ENCODE data around the gene DLX1.

DLX1 gene

DNA sequence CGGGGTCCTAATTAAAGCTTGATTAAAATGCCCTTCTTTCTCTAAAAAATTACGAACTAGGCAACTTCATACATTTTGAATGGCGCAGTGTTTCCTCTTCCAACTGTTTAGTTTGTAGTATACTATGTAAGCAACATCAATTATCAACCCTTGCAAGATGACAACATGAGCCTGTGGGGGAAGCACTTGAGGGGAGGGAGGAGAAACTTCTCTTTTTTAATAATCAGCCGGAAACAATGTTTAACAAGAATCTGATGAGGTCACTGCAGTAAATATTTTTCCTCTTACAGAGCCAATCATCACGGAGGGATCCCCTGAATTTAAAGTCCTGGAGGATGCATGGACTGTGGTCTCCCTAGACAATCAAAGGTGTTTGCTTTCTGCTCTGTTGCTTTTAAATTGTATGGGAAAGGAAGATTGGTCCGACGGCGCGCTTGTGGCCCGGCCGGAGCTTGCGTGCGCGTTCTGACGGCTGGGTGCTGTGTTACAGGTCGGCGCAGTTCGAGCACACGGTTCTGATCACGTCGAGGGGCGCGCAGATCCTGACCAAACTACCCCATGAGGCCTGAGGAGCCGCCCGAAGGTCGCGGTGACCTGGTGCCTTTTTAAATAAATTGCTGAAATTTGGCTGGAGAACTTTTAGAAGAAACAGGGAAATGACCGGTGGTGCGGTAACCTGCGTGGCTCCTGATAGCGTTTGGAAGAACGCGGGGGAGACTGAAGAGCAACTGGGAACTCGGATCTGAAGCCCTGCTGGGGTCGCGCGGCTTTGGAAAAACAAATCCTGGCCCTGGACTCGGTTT is 5.3 kb upstream of the DLX1 start:
- Histone ChIP-seq H3K27me3 (ENCODE audit: control insufficient read depth in 5 of 5, insufficient read depth in 4 of 5, low read length in 5 of 5) (peaks cover 42 to 56% (median 52%) of the 10 kb centered on the region in 5 donors), H3K9ac (ENCODE audit: low read length in 5 of 5) (no peak overlapping the region), H3K4me3 (ENCODE audit: low read depth in 1 of 5, low read length in 5 of 5) (no peak overlapping the region), H3K9me3 (ENCODE audit: control insufficient read depth in 5 of 5, low read length in 5 of 5) (no peaks in the 10 kb centered on the region), H3K27ac (ENCODE audit: low read depth, low read length) (no peak overlapping the region), H3K4me1 (ENCODE audit: control insufficient read depth in 5 of 5, insufficient read depth in 5 of 5, low read length in 5 of 5) (peaks cover 1 to 33% (median 21%) of the 10 kb centered on the region in 5 donors), H3K36me3 (ENCODE audit: control insufficient read depth in 5 of 5, insufficient read depth in 5 of 5, low read length in 5 of 5) (no peaks in the 10 kb centered on the region)

DNA sequence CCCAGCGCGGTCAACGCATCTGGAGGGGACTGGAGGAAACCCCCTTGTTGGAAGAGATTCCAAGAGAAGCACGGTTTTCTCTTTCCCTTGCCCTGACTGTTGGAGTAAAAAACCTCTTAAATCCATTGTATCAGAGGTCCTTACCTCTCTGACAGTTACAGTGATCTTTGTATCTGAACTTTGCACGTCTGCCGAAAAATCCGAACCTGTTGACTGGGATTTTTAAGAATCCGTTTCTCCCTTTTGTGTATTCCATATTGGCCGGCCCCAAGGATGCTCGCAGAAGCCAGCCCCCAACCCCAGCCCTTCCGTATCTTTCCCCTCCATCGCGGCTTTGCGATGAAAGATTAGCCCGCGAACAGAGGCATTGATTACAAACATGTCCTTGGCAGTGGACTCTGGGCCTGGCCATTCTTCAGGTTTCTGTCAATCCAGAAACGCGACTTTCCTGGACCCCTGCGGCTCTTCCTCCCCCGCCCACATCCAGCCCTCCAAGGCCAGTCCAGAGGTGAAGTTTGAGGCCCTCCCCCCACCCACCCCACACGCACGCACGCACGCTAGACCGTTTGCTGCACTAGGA is 4.6 kb upstream of the DLX1 start:
- H3K9me3 ChIP-seq (ENCODE audit: control insufficient read depth in 5 of 5, low read length in 5 of 5), result no peaks in the 10 kb centered on the region
- H3K4me3 ChIP-seq (ENCODE audit: low read depth in 1 of 5, low read length in 5 of 5), result no peak overlapping the region
- peaks cover 48 to 61% (median 58%) of the 10 kb centered on the region in 5 donors for H3K27me3 ChIP-seq (ENCODE audit: control insufficient read depth in 5 of 5, insufficient read depth in 4 of 5, low read length in 5 of 5)
- no peak overlapping the region for H3K9ac ChIP-seq (ENCODE audit: low read length in 5 of 5)
- H3K36me3 ChIP-seq (ENCODE audit: control insufficient read depth in 5 of 5, insufficient read depth in 5 of 5, low read length in 5 of 5), result no peaks in the 10 kb centered on the region
- H3K27ac ChIP-seq (ENCODE audit: low read depth, low read length), result no peak overlapping the region
- peaks cover 1 to 40% (median 28%) of the 10 kb centered on the region in 5 donors for H3K4me1 ChIP-seq (ENCODE audit: control insufficient read depth in 5 of 5, insufficient read depth in 5 of 5, low read length in 5 of 5)

- Histone ChIP-seq H3K4me1 (ENCODE audit: control insufficient read depth in 5 of 5, insufficient read depth in 5 of 5, low read length in 5 of 5) (peaks cover 1 to 46% (median 34%) of the 10 kb centered on the region in 5 donors), H3K9me3 (ENCODE audit: control insufficient read depth in 5 of 5, low read length in 5 of 5) (no peaks in the 10 kb centered on the region), H3K27me3 (ENCODE audit: control insufficient read depth in 5 of 5, insufficient read depth in 4 of 5, low read length in 5 of 5) (peaks cover 55 to 66% (median 65%) of the 10 kb centered on the region in 5 donors), H3K27ac (ENCODE audit: low read depth, low read length) (no peak overlapping the region), H3K4me3 (ENCODE audit: low read depth in 1 of 5, low read length in 5 of 5) (no peak overlapping the region), H3K9ac (ENCODE audit: low read length in 5 of 5) (no peak overlapping the region), H3K36me3 (ENCODE audit: control insufficient read depth in 5 of 5, insufficient read depth in 5 of 5, low read length in 5 of 5) (no peaks in the 10 kb centered on the region)
These were observed 3.9 kb upstream of the DLX1 start for GRCh38 chr2:172081221-172082022.

DNA sequence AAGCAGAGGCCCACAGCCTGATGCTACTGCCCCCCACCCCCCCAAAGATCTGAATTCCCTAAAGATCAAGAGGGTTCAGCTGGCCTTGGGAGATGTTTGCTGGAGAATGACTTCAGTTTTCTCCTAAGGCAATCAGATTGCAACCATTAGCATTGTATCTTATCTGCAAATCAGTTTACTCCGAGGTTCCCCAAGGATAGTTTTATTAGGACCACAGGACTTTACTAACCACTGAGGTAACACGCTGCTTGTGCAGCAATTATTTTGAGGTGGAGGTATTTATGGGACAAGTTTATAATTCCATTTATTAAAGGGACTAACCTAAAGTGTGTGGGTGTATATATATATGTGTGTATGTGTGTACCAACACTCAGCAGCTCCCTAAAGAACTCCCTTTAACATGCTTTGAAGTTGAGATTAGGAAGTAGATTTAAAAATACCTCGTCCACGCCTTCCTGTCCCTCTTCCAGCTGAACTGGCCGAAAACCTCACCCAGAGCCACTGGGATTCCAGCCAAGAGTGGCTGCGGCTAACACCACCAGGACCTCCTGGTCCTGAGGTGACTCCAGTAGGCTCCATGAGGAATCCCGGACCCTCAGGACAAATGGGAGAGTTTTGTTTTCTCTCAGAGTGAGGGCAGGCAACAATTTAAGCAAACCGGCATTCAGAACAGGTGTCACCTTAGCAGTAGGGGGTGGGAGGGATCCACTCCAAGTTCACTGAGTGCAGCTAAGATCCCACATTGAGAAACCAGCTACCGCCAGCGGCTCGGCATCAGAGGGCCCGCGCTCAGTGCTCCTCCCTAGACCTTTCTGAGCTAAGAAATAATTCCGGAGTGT is 3.0 kb upstream of the DLX1 start:
- Histone ChIP-seq H3K4me1 (ENCODE audit: control insufficient read depth in 5 of 5, insufficient read depth in 5 of 5, low read length in 5 of 5) (peaks cover 1 to 53% (median 43%) of the 10 kb centered on the region in 5 donors), H3K9ac (ENCODE audit: low read length in 5 of 5) (no peak overlapping the region), H3K9me3 (ENCODE audit: control insufficient read depth in 5 of 5, low read length in 5 of 5) (peaks cover 0 to 3% (median 0%) of the 10 kb centered on the region in 5 donors), H3K27ac (ENCODE audit: low read depth, low read length) (no peak overlapping the region), H3K36me3 (ENCODE audit: control insufficient read depth in 5 of 5, insufficient read depth in 5 of 5, low read length in 5 of 5) (no peaks in the 10 kb centered on the region), H3K4me3 (ENCODE audit: low read depth in 1 of 5, low read length in 5 of 5) (no peak overlapping the region), H3K27me3 (ENCODE audit: control insufficient read depth in 5 of 5, insufficient read depth in 4 of 5, low read length in 5 of 5) (peaks cover 63 to 76% (median 74%) of the 10 kb centered on the region in 5 donors)

GRCh38 chr2:172082944-172083627 is 2.2 kb upstream of the DLX1 start:
- Histone ChIP-seq H3K9ac (ENCODE audit: low read length in 5 of 5) (no peak overlapping the region), H3K27ac (ENCODE audit: low read depth, low read length) (no peak overlapping the region), H3K4me3 (ENCODE audit: low read depth in 1 of 5, low read length in 5 of 5) (no peak overlapping the region), H3K36me3 (ENCODE audit: control insufficient read depth in 5 of 5, insufficient read depth in 5 of 5, low read length in 5 of 5) (no peaks in the 10 kb centered on the region), H3K27me3 (ENCODE audit: control insufficient read depth in 5 of 5, insufficient read depth in 4 of 5, low read length in 5 of 5) (peaks cover 70 to 83% (median 82%) of the 10 kb centered on the region in 5 donors), H3K4me1 (ENCODE audit: control insufficient read depth in 5 of 5, insufficient read depth in 5 of 5, low read length in 5 of 5) (peaks cover 1 to 55% (median 46%) of the 10 kb centered on the region in 5 donors), H3K9me3 (ENCODE audit: control insufficient read depth in 5 of 5, low read length in 5 of 5) (peaks cover 0 to 6% (median 0%) of the 10 kb centered on the region in 5 donors)

- H3K9ac ChIP-seq (ENCODE audit: low read length in 5 of 5), result no peak overlapping the region
- peaks cover 1 to 58% (median 46%) of the 10 kb centered on the region in 5 donors for H3K4me1 ChIP-seq (ENCODE audit: control insufficient read depth in 5 of 5, insufficient read depth in 5 of 5, low read length in 5 of 5)
- peak overlapping the region in 3 of 5 donors; percentile 56 to 70 (median 66) for H3K4me3 ChIP-seq (ENCODE audit: low read depth in 1 of 5, low read length in 5 of 5)
These were observed 1.5 kb upstream of the DLX1 start for GRCh38 chr2:172083628-172084394.

DNA sequence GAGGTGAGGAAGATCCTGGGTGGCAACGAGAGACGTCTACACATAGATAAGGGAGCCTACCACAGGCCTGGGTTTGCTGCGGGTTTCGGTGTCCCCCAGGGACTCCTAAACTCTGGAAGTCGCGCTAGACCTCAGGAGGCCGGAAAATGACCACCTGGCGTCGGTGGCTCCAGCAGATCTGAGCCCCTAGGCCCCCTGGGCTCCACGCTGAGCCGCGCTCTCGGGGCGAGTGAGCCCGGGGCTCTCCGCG is 987 bp upstream of the DLX1 start:
- H3K4me3 ChIP-seq (ENCODE audit: low read depth in 1 of 5, low read length in 5 of 5), result peak overlapping the region in 4 of 5 donors; percentile 53 to 70 (median 61)
- H3K36me3 ChIP-seq (ENCODE audit: control insufficient read depth in 5 of 5, insufficient read depth in 5 of 5, low read length in 5 of 5), result no peaks in the 10 kb centered on the region
- peaks cover 81 to 95% (median 91%) of the 10 kb centered on the region in 5 donors for H3K27me3 ChIP-seq (ENCODE audit: control insufficient read depth in 5 of 5, insufficient read depth in 4 of 5, low read length in 5 of 5)
- no peak overlapping the region for H3K9ac ChIP-seq (ENCODE audit: low read length in 5 of 5)
- no peak overlapping the region for H3K27ac ChIP-seq (ENCODE audit: low read depth, low read length)
- H3K4me1 ChIP-seq (ENCODE audit: control insufficient read depth in 5 of 5, insufficient read depth in 5 of 5, low read length in 5 of 5), result peaks cover 1 to 58% (median 46%) of the 10 kb centered on the region in 5 donors
- H3K9me3 ChIP-seq (ENCODE audit: control insufficient read depth in 5 of 5, low read length in 5 of 5), result peaks cover 0 to 8% (median 0%) of the 10 kb centered on the region in 5 donors

More at GRCh38 chr2:172083628-172084394, 1.5 kb upstream of the DLX1 start:
- H3K27me3 ChIP-seq (ENCODE audit: control insufficient read depth in 5 of 5, insufficient read depth in 4 of 5, low read length in 5 of 5), result peaks cover 76 to 90% (median 89%) of the 10 kb centered on the region in 5 donors
- H3K9me3 ChIP-seq (ENCODE audit: control insufficient read depth in 5 of 5, low read length in 5 of 5), result peaks cover 0 to 8% (median 0%) of the 10 kb centered on the region in 5 donors
- H3K36me3 ChIP-seq (ENCODE audit: control insufficient read depth in 5 of 5, insufficient read depth in 5 of 5, low read length in 5 of 5), result no peaks in the 10 kb centered on the region
- no peak overlapping the region for H3K27ac ChIP-seq (ENCODE audit: low read depth, low read length)

DNA sequence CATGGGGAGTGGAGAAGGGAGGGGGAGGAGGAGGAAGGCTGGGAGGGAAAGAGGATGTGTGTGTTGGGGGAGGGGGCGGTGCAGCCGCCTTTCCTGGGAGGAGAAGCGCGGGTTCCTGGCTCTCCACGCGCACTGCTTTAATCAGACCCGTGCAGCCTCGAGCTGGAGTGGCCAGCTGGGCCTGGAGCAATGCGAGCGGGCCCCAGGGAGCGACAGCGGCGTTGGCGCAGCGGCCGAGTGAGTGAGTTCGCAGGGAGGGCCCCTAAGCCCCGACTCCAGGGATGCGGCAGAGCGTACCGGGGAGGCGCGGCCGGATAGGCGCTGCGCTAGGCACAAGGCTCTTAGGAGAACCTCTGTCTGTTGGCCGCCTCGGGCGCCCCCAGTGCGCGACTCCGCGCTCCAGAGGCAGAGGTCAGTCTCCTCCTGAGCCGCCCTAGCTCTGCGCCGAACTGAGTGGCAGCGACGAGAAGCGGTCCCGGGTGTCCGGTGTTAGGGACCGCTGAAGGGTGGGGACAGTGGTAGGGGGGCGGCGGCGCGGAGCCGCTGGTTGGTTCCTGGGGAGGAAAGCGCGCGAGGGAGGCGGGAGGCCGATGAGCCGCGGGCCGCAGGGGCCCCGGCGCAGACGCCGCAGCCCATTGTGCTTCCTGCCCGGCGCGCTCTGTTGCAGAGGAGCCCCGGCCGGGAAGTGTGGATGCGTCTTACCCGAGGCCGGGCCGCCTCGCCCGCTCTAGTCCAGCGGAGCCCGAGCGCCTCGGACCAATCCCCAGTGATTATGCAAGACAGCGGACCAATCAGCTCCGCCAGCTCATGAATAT is 455 bp upstream of the DLX1 start:
- Histone ChIP-seq H3K9ac (ENCODE audit: low read length in 5 of 5) (peak overlapping the region in 1 of 5 donors; percentile 47), H3K4me3 (ENCODE audit: low read depth in 1 of 5, low read length in 5 of 5) (peak overlapping the region; percentile 48 to 70 (median 56))

More for the DNA sequence above, 455 bp upstream of the DLX1 start:
- Histone ChIP-seq H3K4me1 (ENCODE audit: control insufficient read depth in 5 of 5, insufficient read depth in 5 of 5, low read length in 5 of 5) (peaks cover 1 to 58% (median 46%) of the 10 kb centered on the region in 5 donors), H3K27ac (ENCODE audit: low read depth, low read length) (no peak overlapping the region), H3K9me3 (ENCODE audit: control insufficient read depth in 5 of 5, low read length in 5 of 5) (peaks cover 0 to 8% (median 0%) of the 10 kb centered on the region in 5 donors), H3K36me3 (ENCODE audit: control insufficient read depth in 5 of 5, insufficient read depth in 5 of 5, low read length in 5 of 5) (no peaks in the 10 kb centered on the region), H3K27me3 (ENCODE audit: control insufficient read depth in 5 of 5, insufficient read depth in 4 of 5, low read length in 5 of 5) (peaks cover 87 to 99% (median 96%) of the 10 kb centered on the region in 5 donors)

Data from subcutaneous abdominal adipose tissue (tissue), 5 donors.